HG03469 (cell line): Measurements from ENCODE around the gene ATXN7L3B.
"Not testable (repeated sequence)": the region's sequence is repeated elsewhere in the genome, so short reads cannot be mapped to it uniquely, and the experiment has no call there.

Experiments
- ATAC-seq: cut with Tn5 transposase; IDR thresholded peaks from one replicate; pipeline ENCODE4 v1.9.1; 2021; ENCODE audit warnings: mild to moderate bottlenecking, moderate library complexity, moderate number of reproducible peaks; ENCODE audit not compliant: unreplicated experiment

The ATXN7L3B gene, protein sequence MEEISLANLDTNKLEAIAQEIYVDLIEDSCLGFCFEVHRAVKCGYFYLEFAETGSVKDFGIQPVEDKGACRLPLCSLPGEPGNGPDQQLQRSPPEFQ

DNA sequence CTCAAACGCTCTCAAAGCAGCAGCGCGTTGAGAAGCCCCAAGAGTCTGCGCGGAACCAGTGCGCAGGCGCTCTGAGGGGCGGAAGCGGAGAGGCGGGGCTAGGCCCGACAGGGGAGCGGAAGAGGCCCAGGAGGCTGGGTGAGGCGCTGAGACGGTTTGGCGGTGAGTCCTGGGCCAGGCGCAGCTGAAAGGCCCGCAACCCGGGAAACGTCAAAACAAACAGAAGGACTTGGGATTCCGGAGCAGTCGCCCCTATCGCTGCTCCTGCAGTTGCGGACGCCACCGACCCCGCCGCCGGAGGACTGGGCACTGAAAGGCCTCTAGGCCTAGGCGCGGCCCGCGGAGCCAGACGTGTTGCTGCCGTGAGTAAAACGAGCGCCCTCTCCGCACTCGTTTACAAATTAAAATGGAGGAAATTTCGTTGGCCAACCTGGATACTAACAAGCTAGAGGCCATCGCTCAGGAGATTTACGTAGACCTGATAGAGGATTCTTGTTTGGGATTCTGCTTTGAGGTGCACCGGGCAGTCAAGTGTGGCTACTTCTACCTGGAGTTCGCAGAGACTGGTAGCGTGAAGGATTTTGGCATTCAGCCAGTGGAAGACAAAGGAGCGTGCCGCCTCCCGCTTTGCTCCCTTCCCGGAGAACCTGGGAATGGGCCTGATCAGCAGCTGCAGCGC, at the start of gene ATXN7L3B:
ATXN7L3B (plus strand) TSS at position 129 of the 679 bp plus-strand sequence; CDS start at position 407, 278 bp downstream.
- peak; percentile 95 for ATAC-seq

DNA sequence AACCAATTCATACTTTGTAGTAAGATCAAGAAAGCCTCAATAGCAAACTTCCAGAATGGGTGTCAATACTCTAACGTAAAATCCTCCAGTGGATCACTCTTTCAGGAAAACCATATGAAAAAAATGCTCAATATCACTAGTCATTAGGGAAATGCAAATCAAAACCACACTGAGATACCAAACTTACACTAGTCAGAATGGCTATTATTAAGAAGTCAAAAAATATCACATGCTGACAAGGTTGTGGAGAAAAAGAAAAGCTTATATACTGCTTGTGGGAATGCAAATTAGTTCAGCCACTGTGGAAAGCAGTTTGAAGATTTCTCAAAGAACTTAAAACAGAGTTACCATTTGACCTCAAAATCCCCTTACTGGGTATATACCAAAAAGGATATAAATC, 49.5 kb upstream of the ATXN7L3B start:
- ATAC-seq, result peak; percentile 71

DNA sequence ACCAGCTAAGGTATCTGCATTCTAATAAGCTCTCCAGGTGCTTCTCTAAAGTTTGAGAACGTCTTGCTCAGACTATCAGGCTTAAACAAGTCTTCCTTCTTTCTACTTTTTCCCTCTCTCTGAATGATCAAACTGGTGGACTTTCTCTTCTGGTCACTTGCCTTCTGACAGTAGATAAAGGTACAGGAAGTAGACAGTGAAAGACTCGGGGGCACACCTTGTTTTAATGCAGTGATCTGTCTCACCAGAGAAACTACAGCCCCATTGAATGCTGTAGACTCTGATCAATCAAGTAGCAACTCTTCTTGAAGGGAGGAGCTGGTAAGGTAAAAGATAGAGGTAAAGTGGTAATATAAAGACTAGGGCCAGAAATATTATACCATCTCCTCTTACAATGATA, 48.1 kb upstream of the ATXN7L3B start:
- no peak for ATAC-seq

DNA sequence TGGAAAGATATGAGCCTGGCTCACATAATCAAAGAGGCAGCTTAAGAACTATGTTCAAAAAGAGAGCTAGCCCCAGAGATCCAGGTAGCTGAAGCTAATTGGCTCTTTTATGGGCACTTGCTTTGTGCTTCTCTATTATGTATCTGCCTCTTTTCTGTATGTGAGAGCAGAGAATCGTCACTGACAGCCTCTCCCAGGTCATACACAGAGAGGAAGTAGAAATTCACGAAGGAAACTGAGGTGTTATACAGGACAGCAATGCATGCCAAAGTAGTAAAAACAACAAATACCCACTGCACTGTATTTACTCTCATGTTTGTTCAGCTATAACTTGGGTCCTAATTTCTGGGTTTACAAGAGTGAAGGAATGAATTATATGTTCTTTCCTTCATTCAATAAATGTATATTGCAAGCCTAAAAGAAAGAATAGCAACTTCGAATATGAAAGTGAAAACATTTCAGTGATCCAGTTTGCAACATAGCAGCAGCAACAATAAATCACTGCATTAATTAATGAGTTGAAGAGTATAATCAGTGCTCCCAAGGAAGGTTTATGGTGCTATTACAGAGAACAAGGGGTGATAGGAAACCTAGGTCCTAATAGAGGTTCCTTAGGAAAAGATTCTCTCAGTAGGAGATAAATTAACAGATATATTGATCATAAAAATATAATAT, 47.1 kb upstream of the ATXN7L3B start:
- ATAC-seq, result peak; percentile 76

DNA sequence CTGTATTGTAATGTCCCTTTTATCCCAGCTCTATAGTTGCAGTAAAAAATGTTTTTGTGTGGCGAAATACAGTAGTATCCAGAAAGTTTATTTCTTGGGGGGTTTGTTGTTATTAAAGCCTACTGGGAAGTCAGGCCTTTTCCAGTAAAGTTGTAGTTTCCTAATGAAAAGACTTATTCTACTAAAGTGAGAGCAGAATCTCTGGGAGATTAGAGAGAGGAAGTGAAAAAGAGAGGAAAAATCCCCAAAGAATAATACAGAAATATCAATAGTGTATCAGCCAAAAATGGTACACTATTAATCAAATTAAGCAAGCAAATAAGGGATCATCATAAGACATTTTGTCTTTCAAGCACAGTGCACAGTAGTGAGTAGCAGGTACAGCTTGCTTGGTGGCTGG, 46.3 kb upstream of the ATXN7L3B start:
- ATAC-seq, result no peak

DNA sequence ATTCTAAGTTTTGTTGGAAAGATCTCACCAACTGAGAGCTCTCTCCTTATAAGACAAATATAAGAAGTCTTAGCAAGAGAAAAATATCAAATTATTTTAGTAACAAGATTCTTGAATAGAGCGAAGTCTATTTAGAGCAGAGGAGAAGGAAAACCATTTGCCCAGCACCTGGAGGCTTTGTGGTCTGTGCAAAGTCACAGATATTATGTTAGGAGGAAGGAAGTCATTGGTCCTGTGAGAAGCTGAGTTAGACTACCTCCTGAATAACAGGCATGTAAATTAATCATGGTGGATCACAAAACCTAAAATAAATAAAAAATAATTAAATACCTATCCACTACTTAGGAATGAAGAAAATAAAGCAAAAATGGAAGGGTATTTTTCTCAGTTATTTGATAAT, 38.4 kb upstream of the ATXN7L3B start:
- ATAC-seq, result no peak

DNA sequence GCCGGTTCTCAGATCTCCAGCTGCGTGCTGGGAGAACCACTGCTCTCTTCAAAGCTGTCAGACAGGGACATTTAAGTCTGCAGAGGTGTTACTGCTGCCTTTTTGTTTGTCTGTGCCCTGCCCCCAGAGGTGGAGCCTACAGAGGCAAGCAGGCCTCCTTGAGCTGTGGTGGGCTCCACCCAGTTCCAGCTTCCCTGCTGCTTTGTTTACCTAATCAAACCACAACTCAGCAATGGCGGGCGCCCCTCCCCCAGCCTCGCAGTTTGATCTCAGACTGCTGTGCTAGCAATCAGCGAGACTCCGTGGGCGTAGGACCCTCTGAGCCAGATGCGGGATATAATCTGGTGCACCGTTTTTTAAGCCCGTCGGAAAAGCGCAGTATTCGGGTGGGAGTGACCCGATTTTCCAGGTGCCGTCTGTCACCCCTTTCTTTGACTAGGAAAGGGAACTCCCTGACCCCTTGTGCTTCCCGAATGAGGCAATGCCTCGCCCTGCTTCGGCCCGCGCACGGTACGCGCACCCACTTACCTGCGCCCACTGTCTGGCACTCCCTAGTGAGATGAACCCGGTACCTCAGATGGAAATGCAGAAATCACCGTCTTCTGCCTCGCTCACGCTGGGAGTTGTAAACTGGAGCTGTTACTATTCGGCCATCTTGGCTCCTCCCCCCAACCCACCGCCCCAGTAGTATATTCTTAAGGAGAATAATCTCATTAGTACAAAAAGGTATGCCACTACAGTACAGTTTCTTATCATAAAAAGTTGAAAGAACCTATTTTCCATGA, 28.6 kb upstream of the ATXN7L3B start:
- not testable (repeated sequence) for ATAC-seq

DNA sequence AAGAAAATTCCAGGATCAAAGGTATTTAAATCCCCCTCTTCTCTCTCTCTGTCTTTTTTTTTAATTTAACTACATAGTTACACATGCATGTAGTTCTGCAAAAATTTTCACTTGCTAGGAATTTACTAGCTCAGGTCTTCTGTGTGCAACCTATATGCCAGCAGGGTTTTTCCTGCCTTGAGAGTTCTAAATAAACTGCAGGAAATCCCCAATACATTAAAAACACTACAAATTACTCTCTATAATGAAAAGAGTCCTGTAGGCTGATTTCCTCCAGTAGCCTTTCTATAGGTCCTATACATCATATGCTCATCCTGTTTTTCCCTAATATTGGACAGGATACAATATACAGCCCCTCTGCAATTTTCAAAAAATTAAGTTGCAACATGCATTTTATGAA, 27.7 kb upstream of the ATXN7L3B start:
- ATAC-seq, result no peak

DNA sequence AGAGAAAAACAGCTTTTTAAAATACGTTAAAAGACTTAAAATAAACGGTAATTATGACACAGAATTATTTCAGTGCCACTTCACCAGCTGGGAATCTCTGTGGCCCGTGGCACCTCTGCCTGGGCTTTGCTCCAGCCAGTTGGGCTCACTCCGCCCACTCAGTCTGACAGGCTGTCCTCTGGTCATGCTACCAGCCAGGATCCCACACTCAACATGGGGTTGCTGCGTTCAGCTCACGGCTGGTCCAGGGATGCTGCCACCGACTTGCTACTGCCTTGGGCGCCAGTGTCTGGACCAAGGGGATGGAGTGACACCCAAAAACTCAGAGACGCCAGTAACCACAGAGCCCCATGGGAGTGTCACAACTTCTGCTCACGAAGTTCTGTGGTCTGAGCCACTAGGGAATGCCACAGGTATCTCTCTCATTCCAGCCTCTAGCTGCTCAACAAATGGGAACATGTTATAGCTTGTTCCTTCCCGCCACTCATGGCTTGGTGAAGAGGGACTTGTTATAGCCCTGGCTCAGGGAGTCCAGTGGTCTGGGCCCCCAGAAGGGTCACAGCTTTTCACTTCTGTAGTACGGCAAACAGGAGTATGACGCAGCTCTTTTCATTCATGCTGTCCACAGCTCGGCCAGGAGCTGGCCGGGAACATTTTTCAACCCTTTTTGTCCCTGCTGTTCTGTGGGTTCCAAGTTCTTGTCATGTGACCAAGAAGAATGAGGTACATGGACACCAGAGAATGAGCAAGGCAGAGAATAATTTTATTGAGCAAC, 23.4 kb upstream of the ATXN7L3B start:
- ATAC-seq, result no peak

DNA sequence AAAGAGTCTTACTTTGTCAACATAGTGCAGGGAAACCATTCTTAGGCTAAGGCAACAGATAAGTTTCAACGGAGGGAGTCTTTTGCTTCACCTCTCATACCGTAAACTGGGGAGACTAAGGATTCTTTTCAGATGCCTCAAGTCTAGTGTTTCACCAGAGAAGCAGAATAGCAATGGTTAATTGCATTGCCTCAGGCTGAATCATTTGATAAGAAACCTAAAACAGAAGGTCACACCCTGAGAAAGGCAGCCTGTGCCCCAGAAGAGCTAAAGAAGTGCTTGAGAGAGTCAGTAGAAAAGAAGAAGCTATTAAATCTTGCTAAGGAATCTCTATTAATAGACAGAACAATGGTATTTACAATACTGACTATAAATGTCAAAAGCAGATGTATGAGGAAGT, 21.8 kb upstream of the ATXN7L3B start:
- ATAC-seq, result no peak

DNA sequence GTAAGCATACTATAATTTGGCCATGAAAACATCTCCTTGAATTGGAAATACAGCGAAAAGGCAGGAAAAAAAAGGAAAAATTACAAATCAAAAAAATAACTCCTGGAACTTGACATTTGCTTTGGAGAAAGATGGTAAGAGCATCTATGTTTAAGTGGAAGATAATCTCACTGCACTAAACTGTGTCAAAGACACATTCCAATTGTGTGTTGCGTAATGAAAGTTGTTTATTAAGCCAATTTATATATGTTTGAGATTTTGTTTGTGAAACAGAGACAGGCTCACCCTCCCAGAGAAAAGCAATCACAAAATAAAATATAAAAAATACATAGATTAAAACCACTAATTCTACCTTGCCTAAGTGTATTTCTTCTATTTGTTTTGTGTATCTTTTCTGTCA, 11.1 kb upstream of the ATXN7L3B start:
- ATAC-seq, result no peak

DNA sequence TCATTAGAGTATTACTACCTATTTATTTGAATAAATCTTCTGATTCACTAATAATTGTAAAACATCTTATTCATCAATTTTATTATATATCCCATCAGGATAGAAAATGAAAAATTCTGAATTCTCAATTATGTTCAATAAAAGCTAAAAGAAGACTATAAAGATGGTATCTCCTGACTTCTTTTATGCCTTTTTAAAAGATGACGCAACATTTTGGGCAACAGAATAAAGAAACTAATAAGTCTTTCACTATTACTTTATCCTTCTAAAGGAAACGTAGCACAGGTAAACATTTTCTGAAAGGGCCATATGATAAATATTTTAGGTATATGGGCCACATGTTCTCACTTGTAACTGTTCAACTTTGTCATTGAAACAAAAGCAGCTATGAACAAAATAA, 10.1 kb upstream of the ATXN7L3B start:
- no peak for ATAC-seq

DNA sequence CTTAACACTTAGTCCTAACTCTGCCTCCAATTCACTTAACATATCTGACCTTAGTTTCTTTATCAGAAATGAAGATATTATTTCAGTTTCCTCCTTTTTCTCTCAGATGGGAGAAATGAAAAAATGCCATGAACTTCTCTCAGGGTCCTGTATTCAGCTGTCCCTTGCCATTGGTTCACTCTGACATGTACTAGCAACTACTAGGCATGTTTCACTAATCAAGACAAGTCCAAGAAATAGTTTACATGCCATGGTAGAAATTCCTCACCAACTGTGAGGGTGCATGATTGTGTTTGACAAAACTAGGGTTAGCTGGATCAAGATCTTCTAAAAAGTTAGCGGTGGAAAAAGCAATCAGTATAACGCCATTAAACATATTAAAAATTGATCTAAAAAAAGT, 7.0 kb upstream of the ATXN7L3B start:
- ATAC-seq, result no peak

DNA sequence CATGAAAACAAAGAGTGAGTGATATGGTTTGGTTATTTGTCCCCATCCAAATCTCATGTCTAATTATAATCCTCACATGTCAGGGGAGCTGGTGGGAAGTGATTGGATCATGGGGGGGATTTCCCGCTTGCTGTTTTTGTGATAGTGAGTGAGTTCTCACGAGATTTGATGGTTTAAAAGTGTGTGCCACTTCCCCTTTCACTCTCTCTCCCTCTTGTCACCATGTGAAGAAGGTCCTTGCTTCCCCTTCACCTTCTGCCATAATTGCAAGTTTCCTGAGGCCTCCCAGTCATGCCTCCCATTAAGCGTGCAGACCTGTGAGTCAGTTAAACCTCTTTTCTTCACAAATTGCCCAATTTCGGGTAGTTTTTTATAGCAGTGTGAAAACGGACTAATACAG, 2.1 kb upstream of the ATXN7L3B start:
- no peak for ATAC-seq

DNA sequence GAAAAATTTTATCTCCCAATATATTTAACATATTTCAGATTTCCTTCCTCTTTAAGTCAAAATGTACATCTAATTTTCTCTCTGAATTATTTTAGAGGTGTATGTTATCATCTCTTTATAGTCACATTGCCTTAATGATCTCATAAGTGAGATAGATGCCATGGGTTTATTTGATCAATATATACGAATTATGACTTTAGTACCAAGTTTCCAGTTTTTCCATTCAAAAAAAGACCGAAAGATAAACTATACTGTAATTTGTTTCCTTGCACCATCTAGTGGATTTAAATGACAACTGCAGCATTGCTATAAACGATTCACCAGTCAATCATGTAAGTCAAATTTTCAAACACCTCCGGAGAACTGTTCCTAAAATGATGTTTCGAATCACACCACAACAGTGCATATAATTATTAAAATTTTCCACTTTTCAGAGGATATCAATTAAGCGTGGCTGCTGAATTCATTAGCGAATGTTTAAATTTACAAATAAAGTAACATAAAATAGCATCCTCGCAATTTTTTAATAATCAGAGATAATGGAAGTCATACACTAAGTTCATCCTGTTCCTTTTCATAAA, 419 bp upstream of the ATXN7L3B start:
- ATAC-seq, result peak; percentile 39

DNA sequence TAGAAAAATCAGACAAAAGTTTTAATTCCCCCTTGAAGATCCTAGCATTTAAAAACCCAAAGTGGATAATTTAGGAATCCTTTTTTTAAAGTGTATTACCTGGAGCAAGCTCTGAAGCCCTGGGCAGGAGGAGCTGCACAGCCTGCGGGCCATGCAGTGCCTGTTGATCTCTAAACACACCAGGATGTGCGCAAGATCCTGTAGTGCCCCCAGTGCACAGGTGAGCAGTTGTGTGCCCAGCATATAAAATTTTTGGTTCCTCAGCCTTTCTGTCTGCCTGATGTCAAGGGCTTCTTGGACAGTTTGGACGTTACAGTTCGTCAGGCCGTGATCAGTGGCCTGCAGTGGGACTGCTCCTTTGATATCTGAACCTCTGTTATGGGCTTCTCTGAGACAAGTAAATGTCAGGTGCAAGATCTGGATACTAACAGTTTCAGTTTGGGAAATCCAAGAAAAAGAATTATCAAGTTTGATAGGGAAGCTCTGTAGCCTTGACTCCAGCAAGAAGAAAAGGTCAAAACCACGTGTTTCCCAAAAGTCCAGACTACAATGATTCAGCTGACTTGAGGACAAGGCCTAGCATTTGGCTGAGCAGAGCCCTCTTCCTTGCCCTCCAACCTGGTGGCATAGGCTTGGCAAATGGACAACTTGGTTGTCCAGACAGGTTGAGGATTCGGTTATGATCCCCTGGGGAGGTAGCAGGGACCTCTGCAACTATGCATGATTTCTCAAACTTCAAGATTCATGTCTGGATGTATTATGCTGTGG, 1.0 kb downstream of the ATXN7L3B start:
- ATAC-seq, result peak; percentile 13

DNA sequence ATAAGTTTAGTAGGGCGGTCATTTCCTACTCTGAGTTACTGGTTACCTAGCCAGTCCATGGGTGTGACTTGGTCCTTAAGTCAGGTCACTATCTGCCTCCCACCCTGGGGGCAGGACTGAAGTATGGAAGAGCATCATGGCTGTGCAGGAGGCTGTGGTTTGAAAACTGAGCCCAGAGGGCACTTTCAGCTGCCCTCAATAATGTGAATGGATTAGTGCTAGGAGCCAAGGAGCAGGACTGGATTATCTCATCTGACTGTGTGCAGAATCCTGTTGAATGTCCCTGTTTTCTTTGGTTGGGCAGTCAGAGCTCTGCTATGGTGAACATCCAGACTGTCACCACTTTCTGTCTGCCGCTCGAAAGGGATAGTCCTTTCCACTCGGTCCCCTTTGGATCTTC, 1.6 kb downstream of the ATXN7L3B start:
- ATAC-seq, result no peak

DNA sequence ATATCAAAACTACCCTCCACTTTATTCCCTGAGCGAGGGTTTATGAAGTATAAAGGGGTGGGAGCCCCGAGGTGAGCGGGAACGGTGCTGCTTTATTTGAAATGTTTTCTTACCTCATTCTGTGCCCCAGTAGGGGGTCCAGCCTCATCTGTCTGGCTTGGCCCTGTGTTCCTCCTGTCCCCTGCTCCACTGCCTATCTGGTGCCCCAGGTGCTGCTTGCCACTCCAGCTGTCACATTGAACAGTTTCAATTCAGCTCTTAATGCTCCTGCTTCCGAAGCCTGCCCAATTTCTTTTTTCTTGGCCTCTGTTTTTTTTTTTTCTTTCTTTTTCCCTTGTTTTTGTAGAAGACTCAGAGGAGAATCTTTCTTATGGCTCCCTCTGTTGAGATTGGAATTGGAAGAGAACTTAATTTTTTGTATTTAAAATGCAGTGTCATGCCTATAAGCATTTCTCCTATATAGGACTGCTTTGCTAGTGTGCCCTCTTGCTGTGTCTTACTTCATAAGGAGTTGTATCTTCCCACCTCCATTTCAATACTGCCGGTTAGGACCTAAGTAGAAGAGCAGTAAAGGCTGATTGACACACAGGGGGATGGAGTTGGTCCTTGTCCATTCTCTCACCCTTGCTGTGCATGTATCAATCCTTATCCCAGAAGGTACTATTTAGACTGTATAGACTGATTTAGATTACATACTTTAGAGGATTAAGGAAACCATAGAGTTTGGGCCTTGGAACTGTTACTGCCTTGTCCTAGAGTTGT, 2.3 kb downstream of the ATXN7L3B start:
- no peak for ATAC-seq

DNA sequence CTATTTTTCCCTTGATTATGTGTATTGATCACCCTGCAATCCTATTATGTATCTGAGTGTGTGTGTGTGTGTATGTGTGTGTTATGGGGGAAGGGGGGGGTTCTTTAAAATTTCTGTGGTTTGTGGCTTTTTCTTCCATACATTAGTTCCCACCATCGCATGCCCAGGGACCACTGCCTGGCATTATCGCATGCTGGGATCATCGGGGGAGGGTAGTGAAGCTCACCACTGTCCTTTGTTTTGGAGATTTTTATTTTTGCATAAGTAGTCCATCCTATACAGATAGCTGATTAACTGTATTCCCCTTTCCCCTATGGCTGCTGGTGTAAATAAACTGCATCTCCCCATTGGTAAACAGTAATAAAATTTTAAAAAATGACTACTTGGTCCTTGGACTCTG, 3.4 kb downstream of the ATXN7L3B start:
- no peak for ATAC-seq
